Liver (tissue), 9 donors: Measurements from ENCODE around the gene TXNDC8. TPM values are rescaled to one million over a fixed set of nuclear protein-coding genes. Genes with fewer than 3 reads are reported as not detected.

ENCODE experiments used
- DNase-seq: peaks from one replicate; pipeline ENCODE4 v3.0.0-alpha.2; 2017; ENCODE audit warnings: low spot score
- H3K27ac ChIP-seq, 2 donors: one replicate each; pipeline ENCODE4 v1.7.0; 2013; ENCODE audit warnings: inconsistent platforms in 2 of 2, low read length in 2 of 2, control low read depth in 1 of 2, low read depth in 1 of 2, mild to moderate bottlenecking in 1 of 2
- H3K27me3 ChIP-seq, 4 donors: one replicate each; pipeline versions ENCODE4 v1.6.1 to v1.7.0; 2013; ENCODE audit warnings: low read length in 3 of 4, inconsistent platforms in 1 of 4, mild to moderate bottlenecking in 1 of 4, moderate library complexity in 1 of 4; ENCODE audit not compliant: control insufficient read depth in 4 of 4, insufficient read depth in 4 of 4
- H3K36me3 ChIP-seq, 4 donors: one replicate each; pipeline versions ENCODE4 v1.6.1 to v1.7.0; 2013; ENCODE audit warnings: low read length in 3 of 4, mild to moderate bottlenecking in 3 of 4, low read depth in 1 of 4, moderate library complexity in 1 of 4; ENCODE audit not compliant: control insufficient read depth in 4 of 4, insufficient read depth in 3 of 4
- H3K4me1 ChIP-seq, 4 donors: one replicate each; pipeline versions ENCODE4 v1.6.1 to v1.7.0; 2013; ENCODE audit warnings: low read length in 3 of 4, mild to moderate bottlenecking in 3 of 4, moderate library complexity in 1 of 4; ENCODE audit not compliant: control insufficient read depth in 4 of 4, insufficient read depth in 4 of 4
- H3K4me3 ChIP-seq, 3 donors: one replicate each; pipeline versions ENCODE4 v1.6.1 to v1.7.0; 2013; ENCODE audit warnings: low read length in 3 of 3, control low read depth in 1 of 3, low read depth in 1 of 3, mild to moderate bottlenecking in 1 of 3
- H3K9ac ChIP-seq, 2 donors: one replicate each; pipeline ENCODE4 v1.7.0; 2013; ENCODE audit warnings: low read length in 2 of 2, mild to moderate bottlenecking in 2 of 2, moderate library complexity in 2 of 2, control low read depth in 1 of 2, low read depth in 1 of 2
- H3K9me3 ChIP-seq, 4 donors: one replicate each; pipeline versions ENCODE4 v1.6.1 to v1.7.0; 2013; ENCODE audit warnings: low read length in 3 of 4; ENCODE audit not compliant: control insufficient read depth in 4 of 4
- GABPA ChIP-seq, 2 donors: IDR thresholded peaks in 1 of 2; conservative IDR thresholded peaks in 1 of 2; 2 replicates each; pipeline ENCODE4 v1.6.1; 2016; ENCODE audit warnings: antibody characterized with exemption in 2 of 2, mild to moderate bottlenecking in 1 of 2, moderate library complexity in 1 of 2
- HNF4A ChIP-seq, 2 donors: conservative IDR thresholded peaks; 2 replicates each; pipeline ENCODE4 v1.6.1; 2016; ENCODE audit warnings: antibody characterized with exemption in 2 of 2, mild to moderate bottlenecking in 2 of 2
- HNF4G ChIP-seq: IDR thresholded peaks from 2 replicates; pipeline ENCODE4 v1.6.1; 2016; ENCODE audit warnings: antibody characterized with exemption
- JUND ChIP-seq, 2 donors: IDR thresholded peaks; 2 replicates each; pipeline ENCODE4 v1.6.1; 2016; ENCODE audit warnings: antibody characterized with exemption in 2 of 2
- NR2F2 ChIP-seq: IDR thresholded peaks from 2 replicates; pipeline ENCODE4 v1.6.1; 2016; ENCODE audit warnings: antibody characterized with exemption
- RAD21 ChIP-seq, 2 donors: IDR thresholded peaks; 2 replicates each; pipeline ENCODE4 v1.6.1; 2016; ENCODE audit warnings: antibody characterized with exemption in 2 of 2, mild to moderate bottlenecking in 2 of 2
- REST ChIP-seq: IDR thresholded peaks from 2 replicates; pipeline ENCODE4 v1.6.1; 2016; ENCODE audit warnings: antibody characterized with exemption, mild to moderate bottlenecking
- RXRA ChIP-seq, 2 donors: IDR thresholded peaks; 2 replicates each; pipeline ENCODE4 v1.6.1; 2017 to 2018; ENCODE audit warnings: antibody characterized with exemption in 2 of 2, mild to moderate bottlenecking in 1 of 2
- TAF1 ChIP-seq: conservative IDR thresholded peaks from 2 replicates; pipeline ENCODE4 v1.6.1; 2016; ENCODE audit warnings: antibody characterized with exemption, mild to moderate bottlenecking
- YY1 ChIP-seq: IDR thresholded peaks from 2 replicates; pipeline ENCODE4 v1.6.1; 2016; ENCODE audit warnings: antibody characterized with exemption, mild to moderate bottlenecking
- ZBTB33 ChIP-seq: IDR thresholded peaks from 2 replicates; pipeline ENCODE4 v1.6.1; 2016; ENCODE audit warnings: antibody characterized with exemption
- WGBS: extraction: QIAGEN DNeasy Blood & Tissue Kit; methylation state at CpG from one replicate; pipeline ENCODE4 v1.1.7; 2013; 5-methylcytosine and 5-hydroxymethylcytosine counted together
- polyA plus RNA-seq, 2 donors: library from polyadenylated mRNA; stranded (reverse) in 1 of 2; unstranded in 1 of 2; fragments of 200-250 nt in 1 of 2; fragments of >200 nt in 1 of 2; fragmentation: Nextera tagmentation in 1 of 2; extraction: Ambion mirVana in 1 of 2; gene quantifications; one replicate each; pipeline versions ENCODE4 v1.2.1 to v1.2.3, GENCODE V29; 2013 to 2015
- total RNA-seq, 2 donors: library from RNA; depleted of rRNA; stranded (reverse); fragments of >200 nt; gene quantifications; one replicate each; pipeline ENCODE4 v1.2.3, GENCODE V29; 2014
- TF ChIP-seq, protein P1 (sequence below): fragments of 150-350 bp; IDR thresholded peaks from 2 replicates; pipeline ENCODE4 v1.5.1; 2017; ENCODE audit warnings: improper control_type of control experiment, low read depth, low read length; ENCODE audit not compliant: missing input control
- donor health status: healthy.
- donor health status: healthy.
- donor health status: healthy.
- donor health status: healthy.
- donor health status: healthy.

Gene TXNDC8
- total and polyA plus RNA-seq, 4 donors, result not detected

DNA sequence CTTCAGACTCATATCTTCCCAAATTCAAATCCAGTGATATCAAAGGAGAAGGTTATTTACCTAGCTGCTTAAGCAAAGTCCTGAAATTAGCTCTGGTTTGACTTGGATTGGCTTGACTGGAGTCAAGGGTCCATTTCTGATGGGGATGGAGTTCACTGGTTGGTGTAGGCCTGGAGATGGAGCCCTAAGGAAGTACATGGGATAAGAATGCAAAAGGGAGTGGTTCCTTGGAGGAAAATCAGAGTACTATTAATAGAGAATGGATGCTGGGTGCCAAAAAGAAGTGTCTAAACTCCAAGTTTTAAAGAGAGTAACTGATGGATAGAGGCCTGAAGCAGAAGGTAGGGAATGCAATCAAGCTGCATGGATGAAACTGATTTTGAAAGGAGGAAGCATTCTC, 13.8 kb downstream of the TXNDC8 start:
- Histone ChIP-seq H3K27ac (no peak overlapping the region), H3K9me3 (peaks cover 0 to 2% (median 0%) of the 10 kb centered on the region in 4 donors), H3K36me3 (no peaks in the 10 kb centered on the region), H3K27me3 (no peaks in the 10 kb centered on the region), H3K9ac (no peak overlapping the region), H3K4me1 (no peaks in the 10 kb centered on the region), H3K4me3 (no peak overlapping the region)
- TF ChIP-seq JUND (IDR thresholded peaks at IDR 0.05) (no peak), HNF4G (no peak), TAF1 (no peak), HNF4A (conservative IDR thresholded peaks at IDR 0.05) (no peak), RAD21 (IDR thresholded peaks at IDR 0.05) (no peak), ZBTB33 (no peak), REST (no peak), GABPA (IDR thresholded peaks at IDR 0.05 in 1 of 2, conservative IDR thresholded peaks at IDR 0.05 in 1 of 2) (no peak), YY1 (no peak), RXRA (IDR thresholded peaks at IDR 0.05) (no peak), NR2F2 (no peak)
- TF ChIP-seq, protein P1, sequence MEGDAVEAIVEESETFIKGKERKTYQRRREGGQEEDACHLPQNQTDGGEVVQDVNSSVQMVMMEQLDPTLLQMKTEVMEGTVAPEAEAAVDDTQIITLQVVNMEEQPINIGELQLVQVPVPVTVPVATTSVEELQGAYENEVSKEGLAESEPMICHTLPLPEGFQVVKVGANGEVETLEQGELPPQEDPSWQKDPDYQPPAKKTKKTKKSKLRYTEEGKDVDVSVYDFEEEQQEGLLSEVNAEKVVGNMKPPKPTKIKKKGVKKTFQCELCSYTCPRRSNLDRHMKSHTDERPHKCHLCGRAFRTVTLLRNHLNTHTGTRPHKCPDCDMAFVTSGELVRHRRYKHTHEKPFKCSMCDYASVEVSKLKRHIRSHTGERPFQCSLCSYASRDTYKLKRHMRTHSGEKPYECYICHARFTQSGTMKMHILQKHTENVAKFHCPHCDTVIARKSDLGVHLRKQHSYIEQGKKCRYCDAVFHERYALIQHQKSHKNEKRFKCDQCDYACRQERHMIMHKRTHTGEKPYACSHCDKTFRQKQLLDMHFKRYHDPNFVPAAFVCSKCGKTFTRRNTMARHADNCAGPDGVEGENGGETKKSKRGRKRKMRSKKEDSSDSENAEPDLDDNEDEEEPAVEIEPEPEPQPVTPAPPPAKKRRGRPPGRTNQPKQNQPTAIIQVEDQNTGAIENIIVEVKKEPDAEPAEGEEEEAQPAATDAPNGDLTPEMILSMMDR, result no peak
- no peak for DNase-seq

DNA sequence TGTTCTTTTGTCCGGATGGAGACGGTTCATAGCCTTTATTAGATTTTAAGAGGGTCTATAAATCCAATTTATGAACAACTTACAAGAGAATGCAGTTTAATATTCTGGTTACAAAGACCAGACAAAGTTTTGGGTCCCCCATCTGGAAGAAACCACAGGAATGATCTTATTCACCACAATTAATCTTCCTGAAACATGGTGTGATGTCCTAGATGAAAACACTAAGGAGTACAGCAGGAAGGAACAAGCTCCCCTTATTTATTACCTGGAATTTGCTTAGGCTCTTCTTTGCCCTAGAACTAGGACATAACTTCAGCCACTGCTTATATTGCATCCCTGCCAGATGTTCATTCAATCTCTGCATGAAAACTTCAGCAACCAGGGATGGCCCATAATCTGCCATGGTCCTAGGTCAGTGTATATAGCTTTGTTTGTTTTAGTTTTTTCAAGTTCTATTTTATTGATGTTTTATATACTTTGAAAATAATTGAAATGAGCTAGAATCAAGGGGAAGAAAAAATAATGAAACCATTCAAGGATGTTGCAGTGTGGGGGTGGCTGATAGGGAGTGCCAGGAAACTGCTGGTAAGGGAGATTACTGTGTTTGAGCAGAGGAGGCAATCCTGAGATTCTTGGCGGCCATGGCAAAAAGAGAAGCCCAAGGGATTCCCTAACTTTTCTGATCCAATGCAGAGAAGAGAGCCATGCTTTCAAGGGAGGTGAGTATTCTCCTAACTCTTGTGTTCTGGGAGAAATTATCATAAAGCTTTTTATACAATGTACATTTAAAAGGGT, 16.8 kb downstream of the TXNDC8 start:
- no peaks in the 10 kb centered on the region for H3K4me1 ChIP-seq
- H3K36me3 ChIP-seq, result no peaks in the 10 kb centered on the region
- TF ChIP-seq REST (no peak), TAF1 (no peak), YY1 (no peak)
- DNase-seq, result no peak
- peaks cover 0 to 2% (median 0%) of the 10 kb centered on the region in 4 donors for H3K9me3 ChIP-seq
- H3K27ac ChIP-seq, result no peak overlapping the region
- H3K4me3 ChIP-seq, result no peak overlapping the region
- 78% methylated on average over 3 of the region's 3 CpGs for WGBS
- H3K27me3 ChIP-seq, result no peaks in the 10 kb centered on the region
- no peak overlapping the region for H3K9ac ChIP-seq
